Keratinocyte (primary cell): ENCODE results near the gene SYCP1. TPM values are rescaled to one million over a fixed set of nuclear protein-coding genes. Genes with fewer than 3 reads are reported as not detected.

Experiments
- DNase-seq: peaks from one replicate; pipeline ENCODE4 v3.0.0-alpha.2; 2011; ENCODE audit warnings: low read depth, missing footprints, low spot score
- FAIRE-seq: peaks from 2 replicates; lab custom pipeline; 2011; peaks lifted over from hg19 to GRCh38; lab: Jason Lieb, UNC
- H2AFZ ChIP-seq: 2 replicates; pipeline ENCODE4 v1.6.0; 2012; ENCODE audit warnings: low read length, control low read depth, inconsistent platforms; ENCODE audit not compliant: control insufficient read depth
- H3K27ac ChIP-seq: 2 replicates; pipeline ENCODE4 v1.5.1; 2011; ENCODE audit warnings: low read length; ENCODE audit not compliant: control insufficient read depth, insufficient read depth
- H3K27me3 ChIP-seq: 3 replicates; pipeline ENCODE4 v1.6.0; 2011; ENCODE audit warnings: low read length; ENCODE audit not compliant: control insufficient read depth, insufficient read depth; ENCODE audit errors: extremely low read depth
- H3K36me3 ChIP-seq, 2 experiments: 2 replicates in 1 of 2; 3 replicates in 1 of 2; pipeline ENCODE4 v1.5.1; 2011; ENCODE audit warnings: low read length in 2 of 2, mild to moderate bottlenecking in 1 of 2; ENCODE audit not compliant: control insufficient read depth in 2 of 2, insufficient read depth in 2 of 2; ENCODE audit errors: extremely low read depth in 1 of 2
- H3K4me1 ChIP-seq: 3 replicates; pipeline ENCODE4 v1.5.1; 2011; ENCODE audit warnings: low read length; ENCODE audit not compliant: control insufficient read depth, insufficient read depth; ENCODE audit errors: extremely low read depth
- H3K4me2 ChIP-seq: 3 replicates; pipeline ENCODE4 v1.6.0; 2011; ENCODE audit warnings: low read depth, low read length; ENCODE audit not compliant: control insufficient read depth, insufficient read depth; ENCODE audit errors: extremely low read depth
- H3K4me3 ChIP-seq, 3 experiments: fragments of 200-600 bp in 1 of 3; sonication (generic) in 1 of 3; 2 replicates in 2 of 3; 3 replicates in 1 of 3; pipeline ENCODE4 v1.5.1; 2011 to 2016; ENCODE audit warnings: low read length in 3 of 3, mild to moderate bottlenecking in 3 of 3, control low read depth in 2 of 3, inconsistent platforms in 1 of 3, low read depth in 1 of 3, mixed read lengths in 1 of 3, mixed run types in 1 of 3, moderate library complexity in 1 of 3; ENCODE audit not compliant: control insufficient read depth in 2 of 3, insufficient read depth in 2 of 3; ENCODE audit errors: extremely low read depth in 1 of 3
- H3K79me2 ChIP-seq: 2 replicates; pipeline ENCODE4 v1.6.0; 2012; ENCODE audit warnings: low read length; ENCODE audit not compliant: control insufficient read depth, insufficient read depth
- H3K9ac ChIP-seq: 3 replicates; pipeline ENCODE4 v1.6.0; 2011; ENCODE audit warnings: low read length; ENCODE audit not compliant: control insufficient read depth, insufficient read depth; ENCODE audit errors: extremely low read depth
- H3K9me1 ChIP-seq: 3 replicates; pipeline ENCODE4 v1.6.0; 2011; ENCODE audit warnings: low read length; ENCODE audit not compliant: control insufficient read depth, insufficient read depth; ENCODE audit errors: extremely low read depth
- H3K9me3 ChIP-seq: 2 replicates; pipeline ENCODE4 v1.5.1; 2012; ENCODE audit warnings: low read depth, low read length; ENCODE audit not compliant: control insufficient read depth
- H4K20me1 ChIP-seq: 3 replicates; pipeline ENCODE4 v1.6.0; 2011; ENCODE audit warnings: low read length; ENCODE audit not compliant: control insufficient read depth, insufficient read depth; ENCODE audit errors: extremely low read depth
- CTCF ChIP-seq, 3 experiments: IDR thresholded peaks in 1 of 3; conservative IDR thresholded peaks in 1 of 3; optimal IDR thresholded peaks in 1 of 3; 2 replicates in 2 of 3; 3 replicates in 1 of 3; pipeline versions ENCODE3 to v1.5.1; 2011; ENCODE audit warnings: low read length in 3 of 3, mild to moderate bottlenecking in 3 of 3, moderate library complexity in 2 of 3, control low read depth in 1 of 3, inconsistent platforms in 1 of 3; ENCODE audit not compliant: insufficient read depth in 2 of 3; ENCODE audit errors: extremely low read depth in 1 of 3
- EZH2 ChIP-seq: IDR thresholded peaks from one replicate; pipeline ENCODE4 v1.6.1; 2012; ENCODE audit warnings: inconsistent platforms, mild to moderate bottlenecking, low read length, moderate library complexity
- dilution Hi-C: fragments of 300-500 bp; cut with MboI; formaldehyde crosslinking; loops from one replicate; pipeline ENCODE4 v1.7.0; 2020; ENCODE audit warnings: low sequenced_read_pairs; ENCODE audit not compliant: extremely low pct_ligation_motif_present
- polyA plus RNA-seq, 5 experiments: library from polyadenylated mRNA; depleted of rRNA in 3 of 5; stranded (reverse) in 3 of 5; stranded (forward) in 1 of 5; unstranded in 1 of 5; fragments of >200 nt; gene quantifications; 1 replicate in 1 of 5; 2 replicates in 3 of 5; 3 replicates in 1 of 5; pipeline versions ENCODE4 v1.2.1 to v1.2.3, GENCODE V29; 2011 to 2012; ENCODE audit warnings: missing spikeins in 2 of 5, low read depth in 1 of 5, low replicate concordance in 1 of 5

SYCP1 gene
- polyA plus RNA-seq, 1 donor (not counting 4 experiments of a cell fraction or from before 2014, with no cell fraction given), result not detected

GRCh38 chr1:114997510-114998289 lies 143.0 kb downstream of the SYCP1 start:
- no peak overlapping the region for H3K9ac ChIP-seq
- H3K4me1 ChIP-seq, result no peaks in the 10 kb centered on the region
- no peak overlapping the region for H3K4me2 ChIP-seq
- no peaks in the 10 kb centered on the region for H3K9me1 ChIP-seq
- no peaks in the 10 kb centered on the region for H4K20me1 ChIP-seq
- H3K4me3 ChIP-seq, result no peak overlapping the region
- no peak overlapping the region for H3K27ac ChIP-seq
- no peaks in the 10 kb centered on the region for H3K36me3 ChIP-seq
- DNase-seq (no peak), FAIRE-seq (no peak)
- no peaks in the 10 kb centered on the region for H3K79me2 ChIP-seq
- no peaks in the 10 kb centered on the region for H3K9me3 ChIP-seq
- H3K27me3 ChIP-seq, result no peaks in the 10 kb centered on the region
- TF ChIP-seq EZH2 (no peak), CTCF (optimal IDR thresholded peaks at IDR 0.05 in 1 of 3, IDR thresholded peaks at IDR 0.05 in 1 of 3, conservative IDR thresholded peaks at IDR 0.05 in 1 of 3; ENCODE audit: extremely low read depth in 1 of 3, insufficient read depth in 2 of 3, low read length in 3 of 3) (no peak)
- H2AFZ ChIP-seq, result no peak overlapping the region
- dilution Hi-C loops, result no loop called here

GRCh38 chr1:115006191-115006590 lies 151.5 kb downstream of the SYCP1 start:
- Histone ChIP-seq H3K79me2 (no peaks in the 10 kb centered on the region), H3K27me3 (no peaks in the 10 kb centered on the region), H3K4me1 (no peaks in the 10 kb centered on the region), H3K9me3 (no peaks in the 10 kb centered on the region), H4K20me1 (no peaks in the 10 kb centered on the region), H3K4me3 (no peak overlapping the region), H2AFZ (no peak overlapping the region), H3K9me1 (no peaks in the 10 kb centered on the region), H3K36me3 (no peaks in the 10 kb centered on the region), H3K27ac (no peak overlapping the region), H3K9ac (no peak overlapping the region), H3K4me2 (no peak overlapping the region)
- no peak for DNase-seq
- dilution Hi-C loops, result no loop called here
- TF ChIP-seq CTCF (optimal IDR thresholded peaks at IDR 0.05 in 1 of 3, IDR thresholded peaks at IDR 0.05 in 1 of 3, conservative IDR thresholded peaks at IDR 0.05 in 1 of 3; ENCODE audit: extremely low read depth in 1 of 3, insufficient read depth in 2 of 3, low read length in 3 of 3) (no peak), EZH2 (no peak)
- FAIRE-seq, result no peak
